Duodenal mucosa (tissue), 2 donors: ENCODE data around the gene MAGI1.

Experiments used
- H3K27ac ChIP-seq: one replicate; pipeline ENCODE4 v1.7.0; 2013; ENCODE audit warnings: low read depth, low read length
- H3K27me3 ChIP-seq, 2 donors: one replicate each; pipeline ENCODE4 v1.7.0; 2013; ENCODE audit warnings: low read length in 2 of 2, control low read depth in 1 of 2; ENCODE audit not compliant: insufficient read depth in 2 of 2, control insufficient read depth in 1 of 2
- H3K36me3 ChIP-seq, 2 donors: one replicate each; pipeline ENCODE4 v1.7.0; 2013; ENCODE audit warnings: low read length in 2 of 2, control low read depth in 1 of 2; ENCODE audit not compliant: insufficient read depth in 2 of 2, control insufficient read depth in 1 of 2
- H3K4me1 ChIP-seq, 2 donors: one replicate each; pipeline ENCODE4 v1.7.0; 2013; ENCODE audit warnings: low read length in 2 of 2, control low read depth in 1 of 2; ENCODE audit not compliant: insufficient read depth in 2 of 2, control insufficient read depth in 1 of 2
- H3K4me3 ChIP-seq, 2 donors: one replicate each; pipeline ENCODE4 v1.7.0; 2013; ENCODE audit warnings: low read length in 2 of 2, low read depth in 1 of 2
- H3K9ac ChIP-seq, 2 donors: one replicate each; pipeline ENCODE4 v1.7.0; 2013; ENCODE audit warnings: low read length in 2 of 2, low read depth in 1 of 2
- H3K9me3 ChIP-seq, 2 donors: one replicate each; pipeline ENCODE4 v1.7.0; 2013; ENCODE audit warnings: low read length in 2 of 2, control low read depth in 1 of 2; ENCODE audit not compliant: control insufficient read depth in 1 of 2

The MAGI1 gene

GRCh38 chr3:65914740-65915367 lies 123.9 kb downstream of the MAGI1 start:
- H3K27ac ChIP-seq, result no peak overlapping the region

GRCh38 chr3:65914032-65914739 lies 124.5 kb downstream of the MAGI1 start:
- H3K4me3 ChIP-seq, result no peak overlapping the region
- H3K4me1 ChIP-seq, result peaks cover 4 to 9% of the 10 kb centered on the region in 2 donors
- no peak overlapping the region for H3K9ac ChIP-seq
- H3K36me3 ChIP-seq, result no peaks in the 10 kb centered on the region
- peaks cover 0 to 8% of the 10 kb centered on the region in 2 donors for H3K9me3 ChIP-seq
- no peak overlapping the region for H3K27ac ChIP-seq
- no peaks in the 10 kb centered on the region for H3K27me3 ChIP-seq

More at GRCh38 chr3:65914740-65915367, 123.9 kb downstream of the MAGI1 start:
- Histone ChIP-seq H3K36me3 (no peaks in the 10 kb centered on the region), H3K4me1 (peaks cover 4 to 9% of the 10 kb centered on the region in 2 donors), H3K9me3 (peaks cover 0 to 8% of the 10 kb centered on the region in 2 donors), H3K27me3 (no peaks in the 10 kb centered on the region), H3K9ac (no peak overlapping the region), H3K4me3 (no peak overlapping the region)

DNA sequence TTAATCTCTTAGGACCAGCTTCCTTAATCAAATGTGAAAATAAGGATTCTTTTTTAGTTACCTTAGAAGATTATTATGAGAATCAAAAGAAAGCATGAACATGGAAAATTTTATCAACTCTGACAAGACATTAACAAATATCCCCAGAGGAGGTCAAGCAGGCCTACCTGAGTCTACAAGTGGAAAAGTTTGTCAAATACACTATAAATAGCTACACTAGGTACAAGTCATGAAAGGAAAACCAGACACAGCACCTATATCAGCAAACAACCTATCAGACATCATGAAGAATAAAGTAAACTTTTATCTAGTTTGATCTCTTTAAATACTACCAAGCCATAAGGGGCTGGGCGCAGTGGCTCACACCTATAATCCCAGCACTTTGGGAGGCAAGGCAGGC lies 126.1 kb downstream of the MAGI1 start:
- H3K9ac ChIP-seq, result no peak overlapping the region
- H3K27me3 ChIP-seq, result no peaks in the 10 kb centered on the region
- H3K9me3 ChIP-seq, result peaks cover 0 to 6% of the 10 kb centered on the region in 2 donors
- H3K36me3 ChIP-seq, result no peaks in the 10 kb centered on the region
- peaks cover 4 to 9% of the 10 kb centered on the region in 2 donors for H3K4me1 ChIP-seq
- no peak overlapping the region for H3K27ac ChIP-seq
- no peak overlapping the region for H3K4me3 ChIP-seq

- Histone ChIP-seq H3K9ac (no peak overlapping the region), H3K27ac (no peak overlapping the region), H3K9me3 (no peaks in the 10 kb centered on the region), H3K36me3 (no peaks in the 10 kb centered on the region), H3K4me1 (peaks cover 0 to 1% of the 10 kb centered on the region in 2 donors), H3K4me3 (no peak overlapping the region), H3K27me3 (no peaks in the 10 kb centered on the region)
Observed at GRCh38 chr3:65908588-65908987, 130.1 kb downstream of the MAGI1 start.

DNA sequence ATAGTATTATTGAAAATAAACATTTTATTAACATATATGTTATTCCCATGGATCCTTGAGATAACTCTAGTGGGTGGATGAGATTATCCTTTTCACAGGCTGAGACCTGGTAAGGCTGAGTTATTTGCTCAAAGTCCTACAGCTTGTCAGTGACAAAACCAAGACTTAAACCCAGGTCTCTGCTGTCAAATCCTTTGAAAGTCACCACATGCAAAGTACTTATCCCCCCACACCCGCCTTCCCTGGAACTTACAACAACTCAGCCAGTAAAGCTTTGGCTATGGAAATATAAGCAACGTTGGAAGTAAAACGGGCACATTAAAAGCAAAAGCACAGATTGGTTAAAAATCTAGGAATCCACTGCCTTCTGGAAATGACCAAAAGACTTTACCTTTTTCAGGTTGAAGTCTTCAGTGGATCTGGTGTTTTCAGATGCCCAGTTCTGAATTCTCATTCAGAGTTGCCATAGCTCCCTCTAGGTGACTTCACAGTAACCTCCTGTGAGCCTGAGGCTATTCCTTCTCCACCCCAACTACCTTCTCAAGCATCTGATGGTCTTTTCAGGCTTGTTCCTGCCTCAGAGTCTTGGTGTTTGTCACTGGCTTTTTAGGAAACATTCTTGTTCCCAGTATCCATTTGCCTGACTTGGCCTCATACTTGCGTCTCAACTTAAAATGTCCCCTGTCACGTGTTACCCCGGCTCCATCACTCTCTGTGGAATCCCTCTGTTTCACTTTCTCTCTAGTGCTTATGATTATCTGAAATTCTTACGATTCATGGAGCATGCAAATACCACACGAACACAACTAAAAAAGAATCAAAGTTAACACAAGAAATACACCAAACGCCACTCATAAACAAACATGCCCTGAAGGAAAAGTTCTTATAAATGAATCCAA lies 131.2 kb downstream of the MAGI1 start:
- H3K9ac ChIP-seq, result no peak overlapping the region
- H3K27me3 ChIP-seq, result no peaks in the 10 kb centered on the region
- H3K27ac ChIP-seq, result no peak overlapping the region
- no peaks in the 10 kb centered on the region for H3K36me3 ChIP-seq
- no peaks in the 10 kb centered on the region for H3K9me3 ChIP-seq
- H3K4me1 ChIP-seq, result no peaks in the 10 kb centered on the region
- H3K4me3 ChIP-seq, result no peak overlapping the region

DNA sequence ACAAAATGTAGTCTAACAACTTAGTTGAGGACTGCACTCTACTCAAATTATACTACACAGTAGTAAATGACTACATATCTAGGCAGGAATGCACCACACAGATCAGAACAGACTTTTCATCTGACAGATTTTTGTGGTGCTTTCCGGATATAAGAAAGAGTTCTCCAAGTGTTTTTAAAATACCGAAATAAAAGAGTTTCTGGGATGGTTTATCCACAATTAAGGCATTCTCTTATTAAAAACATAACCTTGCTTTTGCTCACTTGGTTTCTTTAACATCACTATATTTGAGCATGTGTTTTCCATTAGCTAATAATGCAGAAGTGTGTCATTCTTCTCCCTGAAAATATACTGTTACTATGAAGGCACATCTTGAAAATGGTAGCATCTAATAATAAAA lies 132.9 kb downstream of the MAGI1 start:
- Histone ChIP-seq H3K4me3 (no peak overlapping the region), H3K9me3 (no peaks in the 10 kb centered on the region), H3K27me3 (no peaks in the 10 kb centered on the region), H3K9ac (no peak overlapping the region), H3K36me3 (no peaks in the 10 kb centered on the region), H3K4me1 (no peaks in the 10 kb centered on the region), H3K27ac (no peak overlapping the region)

DNA sequence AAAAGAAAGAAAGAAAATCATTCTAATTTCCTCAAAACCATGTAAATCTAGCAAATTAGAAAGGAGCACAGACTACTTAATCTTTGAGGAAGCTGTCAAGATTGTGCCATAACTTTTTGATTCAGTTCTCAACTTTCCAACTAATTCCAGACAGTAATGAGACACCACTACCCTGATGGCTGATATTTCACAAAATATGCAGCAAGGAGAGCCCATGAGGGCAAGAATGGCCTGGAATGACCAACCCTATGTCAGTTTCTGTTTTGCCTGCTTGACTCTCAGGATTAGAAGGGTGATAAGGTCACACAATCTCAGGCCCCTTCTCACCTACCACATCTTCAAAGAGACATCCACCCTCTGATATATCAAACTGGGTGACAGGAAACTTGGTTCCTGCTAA lies 134.7 kb downstream of the MAGI1 start:
- H3K9ac ChIP-seq, result no peak overlapping the region
- H3K9me3 ChIP-seq, result no peaks in the 10 kb centered on the region
- no peaks in the 10 kb centered on the region for H3K27me3 ChIP-seq
- no peaks in the 10 kb centered on the region for H3K36me3 ChIP-seq
- no peaks in the 10 kb centered on the region for H3K4me1 ChIP-seq
- no peak overlapping the region for H3K4me3 ChIP-seq
- no peak overlapping the region for H3K27ac ChIP-seq

GRCh38 chr3:65902304-65902793 lies 136.4 kb downstream of the MAGI1 start:
- no peak overlapping the region for H3K4me3 ChIP-seq
- no peak overlapping the region for H3K27ac ChIP-seq
- H3K9ac ChIP-seq, result no peak overlapping the region

DNA sequence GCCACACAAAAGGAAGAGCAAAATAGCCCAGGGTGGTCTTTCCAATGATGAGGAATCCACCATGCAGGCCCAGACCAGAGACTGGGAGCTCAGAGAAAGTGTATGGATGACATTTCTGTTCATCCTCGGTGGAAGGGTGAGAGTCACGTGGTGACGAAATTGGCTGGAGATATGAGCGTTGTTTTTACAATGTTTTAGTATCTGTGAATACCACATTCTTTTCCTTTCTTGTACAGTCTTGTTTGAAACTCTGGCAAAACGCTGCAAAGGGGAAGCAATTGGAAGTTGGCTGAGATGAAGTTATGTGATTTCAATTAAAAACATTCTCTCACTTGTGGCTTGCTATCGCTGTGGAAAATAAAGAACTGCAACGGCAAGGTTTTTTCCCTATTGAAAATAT lies 137.5 kb downstream of the MAGI1 start:
- Histone ChIP-seq H3K27ac (no peak overlapping the region), H3K9me3 (no peaks in the 10 kb centered on the region), H3K4me1 (no peaks in the 10 kb centered on the region), H3K9ac (no peak overlapping the region), H3K27me3 (no peaks in the 10 kb centered on the region), H3K4me3 (no peak overlapping the region), H3K36me3 (no peaks in the 10 kb centered on the region)

More at GRCh38 chr3:65902304-65902793, 136.4 kb downstream of the MAGI1 start:
- Histone ChIP-seq H3K4me1 (no peaks in the 10 kb centered on the region), H3K27me3 (no peaks in the 10 kb centered on the region), H3K9me3 (no peaks in the 10 kb centered on the region), H3K36me3 (no peaks in the 10 kb centered on the region)

GRCh38 chr3:65899226-65899625 lies 139.5 kb downstream of the MAGI1 start:
- Histone ChIP-seq H3K27me3 (no peaks in the 10 kb centered on the region), H3K9ac (no peak overlapping the region), H3K36me3 (no peaks in the 10 kb centered on the region), H3K4me3 (no peak overlapping the region), H3K27ac (no peak overlapping the region), H3K4me1 (no peaks in the 10 kb centered on the region), H3K9me3 (no peaks in the 10 kb centered on the region)
